Measurements from ENCODE around the gene DISC1. TPM values are rescaled to one million over a fixed set of nuclear protein-coding genes. Genes with fewer than 3 reads are reported as not detected.

DISC1 gene
- total RNA-seq, 1 experiment from 2014 or later, result 1.8 TPM

DNA sequence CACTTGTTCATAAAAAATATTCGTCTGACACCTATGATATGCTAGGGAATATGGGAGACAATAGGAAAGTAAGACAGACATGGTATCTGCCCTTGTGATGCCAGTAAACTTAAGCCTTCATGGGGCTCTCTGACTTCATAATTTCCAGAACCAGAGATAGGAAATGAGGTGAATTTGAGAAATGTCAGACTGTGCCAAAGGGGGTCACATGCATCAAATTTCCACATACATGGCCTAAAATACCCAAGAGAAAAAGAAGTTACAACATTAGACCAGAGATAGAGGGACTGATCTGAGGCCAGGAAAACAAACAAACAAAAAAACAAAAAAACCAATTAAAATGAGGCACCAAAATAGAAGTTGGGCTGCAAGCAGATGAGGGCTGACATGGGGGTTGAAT, 75.7 kb downstream of the DISC1 start:
- POLR2A ChIA-PET (ENCODE audit: low non-redundant PET), result no interaction called here
- BruUV-seq (replicated peaks), result no TSS peak

DNA sequence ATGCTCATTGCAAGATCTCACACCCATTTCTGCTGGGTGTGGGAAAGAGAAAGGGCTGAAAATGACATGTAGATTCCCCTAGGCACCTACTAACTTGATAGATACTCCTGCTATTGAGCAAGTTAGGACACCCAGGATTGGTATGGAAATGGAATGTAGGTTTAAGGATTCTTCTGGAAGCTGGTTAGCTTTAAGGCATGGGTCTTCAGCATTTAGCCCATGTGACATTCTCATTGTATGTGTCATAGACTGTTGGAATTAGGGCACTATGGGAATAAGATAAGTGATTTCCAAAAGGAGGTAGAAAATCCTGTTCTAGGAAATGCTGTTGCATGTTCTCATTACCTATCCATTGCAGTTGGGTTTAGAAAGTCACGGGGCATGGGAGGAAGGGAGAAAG, 76.2 kb downstream of the DISC1 start:
- ChIA-PET CTCF (no interaction called here), POLR2A (ENCODE audit: low non-redundant PET) (no interaction called here)
- Histone ChIP-seq H3K4me1 (ENCODE audit: insufficient read depth, low read length, poor library complexity, severe bottlenecking) (no peaks in the 10 kb centered on the region), H3K27me3 (replicated peaks; ENCODE audit: insufficient read depth, low read depth, low read length, poor library complexity) (no peaks in the 10 kb centered on the region), H3K27ac (ENCODE audit: low read depth, low read length, poor library complexity, severe bottlenecking) (no peak overlapping the region), H3K4me3 (ENCODE audit: low read depth, low read length, poor library complexity, severe bottlenecking) (no peak overlapping the region), H3K36me3 (ENCODE audit: insufficient read depth, low read length, poor library complexity, severe bottlenecking) (no peaks in the 10 kb centered on the region), H3K9me3 (ENCODE audit: low read depth, low read length, poor library complexity, severe bottlenecking) (no peaks in the 10 kb centered on the region)
- no peak for DNase-seq (ENCODE audit: low spot score)
- intact Hi-C loops (cut with micrococcal nuclease; ENCODE audit: unreplicated experiment), result no loop called here
- BruUV-seq (replicated peaks), result no TSS peak
- TF ChIP-seq, protein P1, sequence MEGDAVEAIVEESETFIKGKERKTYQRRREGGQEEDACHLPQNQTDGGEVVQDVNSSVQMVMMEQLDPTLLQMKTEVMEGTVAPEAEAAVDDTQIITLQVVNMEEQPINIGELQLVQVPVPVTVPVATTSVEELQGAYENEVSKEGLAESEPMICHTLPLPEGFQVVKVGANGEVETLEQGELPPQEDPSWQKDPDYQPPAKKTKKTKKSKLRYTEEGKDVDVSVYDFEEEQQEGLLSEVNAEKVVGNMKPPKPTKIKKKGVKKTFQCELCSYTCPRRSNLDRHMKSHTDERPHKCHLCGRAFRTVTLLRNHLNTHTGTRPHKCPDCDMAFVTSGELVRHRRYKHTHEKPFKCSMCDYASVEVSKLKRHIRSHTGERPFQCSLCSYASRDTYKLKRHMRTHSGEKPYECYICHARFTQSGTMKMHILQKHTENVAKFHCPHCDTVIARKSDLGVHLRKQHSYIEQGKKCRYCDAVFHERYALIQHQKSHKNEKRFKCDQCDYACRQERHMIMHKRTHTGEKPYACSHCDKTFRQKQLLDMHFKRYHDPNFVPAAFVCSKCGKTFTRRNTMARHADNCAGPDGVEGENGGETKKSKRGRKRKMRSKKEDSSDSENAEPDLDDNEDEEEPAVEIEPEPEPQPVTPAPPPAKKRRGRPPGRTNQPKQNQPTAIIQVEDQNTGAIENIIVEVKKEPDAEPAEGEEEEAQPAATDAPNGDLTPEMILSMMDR (conservative IDR thresholded peaks at IDR 0.05; ENCODE audit: low read depth, low read length), result no peak
- no peak for TF ChIP-seq EZH2 (IDR thresholded peaks at IDR 0.05; ENCODE audit: borderline replicate concordance, low read depth, low read length, poor library complexity, severe bottlenecking)

More for the DNA sequence above, 75.7 kb downstream of the DISC1 start:
- TF ChIP-seq, protein P1 (conservative IDR thresholded peaks at IDR 0.05; ENCODE audit: low read depth, low read length), result no peak
- no peak for TF ChIP-seq EZH2 (IDR thresholded peaks at IDR 0.05; ENCODE audit: borderline replicate concordance, low read depth, low read length, poor library complexity, severe bottlenecking)
- CTCF ChIA-PET, result no interaction called here
- Histone ChIP-seq H3K27ac (ENCODE audit: low read depth, low read length, poor library complexity, severe bottlenecking) (no peak overlapping the region), H3K27me3 (replicated peaks; ENCODE audit: insufficient read depth, low read depth, low read length, poor library complexity) (no peaks in the 10 kb centered on the region), H3K4me1 (ENCODE audit: insufficient read depth, low read length, poor library complexity, severe bottlenecking) (no peaks in the 10 kb centered on the region), H3K36me3 (ENCODE audit: insufficient read depth, low read length, poor library complexity, severe bottlenecking) (no peaks in the 10 kb centered on the region), H3K9me3 (ENCODE audit: low read depth, low read length, poor library complexity, severe bottlenecking) (no peaks in the 10 kb centered on the region), H3K4me3 (ENCODE audit: low read depth, low read length, poor library complexity, severe bottlenecking) (no peak overlapping the region)
- intact Hi-C loops (cut with micrococcal nuclease; ENCODE audit: unreplicated experiment), result no loop called here
- DNase-seq (ENCODE audit: low spot score), result no peak

DNA sequence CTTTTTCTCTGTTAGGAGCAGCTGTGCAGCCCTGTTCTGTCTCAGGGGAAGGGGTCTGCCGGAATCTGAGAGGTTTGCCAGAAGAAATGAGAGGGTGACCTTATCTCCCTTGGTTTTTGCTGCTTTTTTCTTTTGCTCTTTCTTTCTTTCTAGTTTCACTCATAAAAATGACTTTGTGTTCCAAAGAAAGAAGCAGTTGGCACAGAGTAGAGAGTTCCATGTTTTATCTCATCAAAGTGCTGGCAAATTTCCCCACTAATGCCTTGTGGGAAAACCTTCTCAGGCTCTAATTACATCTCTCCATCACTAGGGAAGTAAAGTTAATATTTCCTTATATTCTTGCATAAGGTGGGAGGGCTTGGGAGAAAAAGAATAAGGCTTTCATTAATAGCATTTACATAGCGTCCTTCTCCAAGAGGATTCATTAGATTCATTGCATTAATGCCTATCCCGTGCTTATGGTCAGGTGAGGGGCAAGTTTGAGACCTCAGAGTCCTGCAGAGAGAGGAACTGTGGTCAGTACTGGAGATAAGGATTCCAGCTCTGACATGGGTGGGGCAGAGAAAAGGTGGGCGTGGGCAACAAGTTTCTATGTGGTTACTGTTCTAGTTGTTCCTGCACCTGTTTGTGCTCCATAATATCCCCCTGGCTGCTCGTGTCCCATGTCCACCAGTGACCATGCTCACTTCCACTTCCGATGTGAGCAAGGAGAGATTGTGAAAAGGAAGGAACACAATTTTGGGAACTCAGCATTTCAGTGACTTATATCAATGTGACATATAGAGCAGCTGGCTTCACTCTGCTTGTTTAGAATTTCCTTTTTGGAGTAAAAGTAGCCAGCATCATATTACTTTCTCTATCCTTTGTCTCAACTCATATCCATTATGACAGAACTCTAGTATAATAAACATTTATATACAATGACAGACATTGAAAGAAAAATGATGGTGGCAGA, 79.5 kb downstream of the DISC1 start:
- intact Hi-C loops (cut with micrococcal nuclease; ENCODE audit: unreplicated experiment), result no loop called here
- no peak for DNase-seq (ENCODE audit: low spot score)
- Histone ChIP-seq H3K9me3 (ENCODE audit: low read depth, low read length, poor library complexity, severe bottlenecking) (no peaks in the 10 kb centered on the region), H3K27ac (ENCODE audit: low read depth, low read length, poor library complexity, severe bottlenecking) (no peak overlapping the region), H3K4me1 (ENCODE audit: insufficient read depth, low read length, poor library complexity, severe bottlenecking) (no peaks in the 10 kb centered on the region), H3K36me3 (ENCODE audit: insufficient read depth, low read length, poor library complexity, severe bottlenecking) (no peaks in the 10 kb centered on the region), H3K4me3 (ENCODE audit: low read depth, low read length, poor library complexity, severe bottlenecking) (no peak overlapping the region), H3K27me3 (replicated peaks; ENCODE audit: insufficient read depth, low read depth, low read length, poor library complexity) (no peaks in the 10 kb centered on the region)
- no TSS peak for BruUV-seq (replicated peaks)
- no peak for TF ChIP-seq EZH2 (IDR thresholded peaks at IDR 0.05; ENCODE audit: borderline replicate concordance, low read depth, low read length, poor library complexity, severe bottlenecking)
- TF ChIP-seq, protein P1 (conservative IDR thresholded peaks at IDR 0.05; ENCODE audit: low read depth, low read length), result no peak
- ChIA-PET CTCF (no interaction called here), POLR2A (ENCODE audit: low non-redundant PET) (no interaction called here)
